ENCODE data around the gene SPATA46. TPM values are rescaled to one million over a fixed set of nuclear protein-coding genes. Genes with fewer than 3 reads are reported as not detected.

Gene SPATA46
- total and polyA plus RNA-seq, 4 donors: 0.70 to 1.8 TPM; not detected in 2

DNA sequence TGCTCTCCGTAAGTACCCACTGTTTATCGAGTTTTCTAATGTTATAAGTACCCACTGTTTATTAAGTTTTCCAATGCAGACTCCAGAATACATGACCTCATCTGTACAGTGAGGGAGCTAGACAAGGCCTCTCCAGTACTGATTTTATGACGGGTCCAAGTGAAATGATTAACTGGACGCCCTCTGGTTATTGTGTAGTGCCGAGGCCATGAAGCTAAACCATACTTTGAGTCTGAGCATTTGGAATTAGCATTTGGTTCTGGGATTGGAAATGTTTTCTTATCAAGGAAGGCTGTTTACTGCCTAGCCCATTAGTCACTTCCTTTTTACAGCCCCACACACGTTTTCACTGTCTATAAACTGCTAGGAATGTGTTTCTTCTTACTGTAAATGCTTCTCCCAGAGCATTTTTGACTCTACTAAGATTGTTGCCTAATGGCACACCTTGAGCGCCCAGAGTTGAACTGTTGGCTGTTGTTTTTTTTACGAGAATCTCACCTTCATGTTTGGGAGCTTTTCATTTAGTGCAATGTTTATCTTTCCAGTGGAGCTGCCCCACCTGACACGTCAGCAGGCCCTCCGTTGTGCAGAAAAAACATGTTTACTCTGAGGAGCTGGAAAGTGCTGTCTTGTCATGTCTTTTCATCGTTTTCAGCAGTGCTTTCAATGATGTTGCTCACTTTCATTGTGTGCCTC is 26.9 kb downstream of the SPATA46 start:
- H3K27me3 ChIP-seq (ENCODE audit: control insufficient read depth, insufficient read depth, low read length): no peaks in the 10 kb centered on the region
- peaks cover 8% of the 10 kb centered on the region for H3K4me1 ChIP-seq (ENCODE audit: control insufficient read depth, insufficient read depth, low read length)
- no peaks in the 10 kb centered on the region for H3K9me3 ChIP-seq (ENCODE audit: control insufficient read depth, insufficient read depth, low read length)
- 62% methylated on average over 7 of the region's 11 CpGs for WGBS (ENCODE audit: insufficient coverage)
- H3K4me3 ChIP-seq (ENCODE audit: low read depth, low read length): no peak overlapping the region
- DNase-seq (ENCODE audit: low read depth in 4 of 6, low spot score in 6 of 6): no peak
- no peak overlapping the region for H3K27ac ChIP-seq (ENCODE audit: low read depth, low read length)
- H3K36me3 ChIP-seq (ENCODE audit: control insufficient read depth, insufficient read depth, low read length): peaks cover 2% of the 10 kb centered on the region

DNA sequence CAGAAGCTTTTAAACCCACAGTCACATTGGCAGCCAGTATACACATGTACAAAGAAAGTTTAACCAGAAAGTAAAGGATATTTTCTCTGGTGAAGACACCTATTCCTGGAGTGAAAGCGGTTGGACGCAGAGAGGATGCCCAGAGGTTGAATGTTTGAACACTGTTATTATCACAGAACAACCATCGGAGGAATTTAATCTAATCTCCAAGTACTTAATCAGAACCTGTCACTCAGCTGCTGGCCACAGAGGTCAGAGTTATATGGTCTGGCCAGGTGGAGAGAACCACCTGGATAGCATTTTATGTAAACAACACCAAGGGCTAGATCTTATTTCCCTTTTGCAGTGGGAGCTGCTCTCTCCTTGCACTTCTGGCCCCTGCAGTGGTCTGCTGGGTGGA is 29.4 kb downstream of the SPATA46 start:
- no CpG with 5 or more reads among the region's 3 CpGs for WGBS (ENCODE audit: insufficient coverage)
- H3K9me3 ChIP-seq (ENCODE audit: control insufficient read depth, insufficient read depth, low read length): no peaks in the 10 kb centered on the region
- H3K4me3 ChIP-seq (ENCODE audit: low read depth, low read length): no peak overlapping the region
- peaks cover 4% of the 10 kb centered on the region for H3K36me3 ChIP-seq (ENCODE audit: control insufficient read depth, insufficient read depth, low read length)
- H3K27ac ChIP-seq (ENCODE audit: low read depth, low read length): no peak overlapping the region
- H3K27me3 ChIP-seq (ENCODE audit: control insufficient read depth, insufficient read depth, low read length): no peaks in the 10 kb centered on the region
- peaks cover 5% of the 10 kb centered on the region for H3K4me1 ChIP-seq (ENCODE audit: control insufficient read depth, insufficient read depth, low read length)
- DNase-seq (ENCODE audit: low read depth in 4 of 6, low spot score in 6 of 6): no peak

DNA sequence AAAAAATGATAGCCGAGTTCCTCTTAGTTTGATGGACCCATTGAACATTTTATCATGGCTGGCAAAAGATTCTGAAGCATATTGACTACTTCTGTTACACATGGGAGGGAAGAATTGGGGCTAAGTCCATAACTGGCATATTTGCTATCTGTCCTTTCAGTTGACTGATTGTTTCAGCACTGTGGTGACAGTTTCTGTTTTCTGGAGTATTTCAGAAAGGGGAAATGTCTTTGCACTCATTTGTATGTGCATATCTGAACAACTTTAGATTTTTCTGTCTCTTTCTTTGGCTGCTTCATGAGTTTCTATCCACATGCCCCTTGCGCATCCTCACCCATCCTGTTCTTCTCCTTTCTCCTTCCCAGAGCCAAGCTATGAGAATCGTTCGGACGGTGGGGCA is 33.2 kb downstream of the SPATA46 start:
- no peak overlapping the region for H3K4me3 ChIP-seq (ENCODE audit: low read depth, low read length)
- peaks cover 4% of the 10 kb centered on the region for H3K36me3 ChIP-seq (ENCODE audit: control insufficient read depth, insufficient read depth, low read length)
- no peaks in the 10 kb centered on the region for H3K9me3 ChIP-seq (ENCODE audit: control insufficient read depth, insufficient read depth, low read length)
- no peak for DNase-seq (ENCODE audit: low read depth in 4 of 6, low spot score in 6 of 6)
- no peak overlapping the region for H3K27ac ChIP-seq (ENCODE audit: low read depth, low read length)
- WGBS (ENCODE audit: insufficient coverage): 87% methylated on average over 3 of the region's 5 CpGs
- no peaks in the 10 kb centered on the region for H3K4me1 ChIP-seq (ENCODE audit: control insufficient read depth, insufficient read depth, low read length)
- no peaks in the 10 kb centered on the region for H3K27me3 ChIP-seq (ENCODE audit: control insufficient read depth, insufficient read depth, low read length)

DNA sequence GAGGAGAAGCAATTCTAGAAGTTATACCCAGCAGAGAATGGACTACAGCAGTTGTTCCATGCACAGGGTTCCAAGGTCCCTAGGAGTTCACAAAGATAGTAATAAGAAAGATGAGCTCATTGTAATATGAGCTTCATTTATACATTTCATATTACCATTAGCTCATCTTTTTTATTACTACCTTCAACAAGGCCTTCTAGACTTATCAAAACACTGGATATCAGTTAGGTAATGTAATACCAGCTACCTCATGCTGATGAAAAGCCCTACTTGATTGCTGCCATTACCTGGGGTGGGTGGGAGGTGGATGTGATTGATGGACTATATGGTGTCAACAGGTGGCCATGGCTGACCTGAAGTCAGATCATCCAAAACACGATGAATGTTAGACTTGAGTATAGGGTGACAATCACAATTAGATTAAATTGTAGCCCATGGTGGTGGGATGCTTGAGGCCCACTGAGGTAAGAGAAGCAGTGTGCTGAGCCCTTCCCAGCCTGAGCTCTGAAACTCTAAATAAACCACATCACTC is 34.1 kb downstream of the SPATA46 start:
- Histone ChIP-seq H3K4me1 (ENCODE audit: control insufficient read depth, insufficient read depth, low read length) (no peaks in the 10 kb centered on the region), H3K27me3 (ENCODE audit: control insufficient read depth, insufficient read depth, low read length) (no peaks in the 10 kb centered on the region), H3K9me3 (ENCODE audit: control insufficient read depth, insufficient read depth, low read length) (no peaks in the 10 kb centered on the region), H3K27ac (ENCODE audit: low read depth, low read length) (no peak overlapping the region), H3K4me3 (ENCODE audit: low read depth, low read length) (no peak overlapping the region), H3K36me3 (ENCODE audit: control insufficient read depth, insufficient read depth, low read length) (peaks cover 4% of the 10 kb centered on the region)
- no peak for DNase-seq (ENCODE audit: low read depth in 4 of 6, low spot score in 6 of 6)
- WGBS (ENCODE audit: insufficient coverage): 100% methylated on average over 1 of the region's 1 CpG

DNA sequence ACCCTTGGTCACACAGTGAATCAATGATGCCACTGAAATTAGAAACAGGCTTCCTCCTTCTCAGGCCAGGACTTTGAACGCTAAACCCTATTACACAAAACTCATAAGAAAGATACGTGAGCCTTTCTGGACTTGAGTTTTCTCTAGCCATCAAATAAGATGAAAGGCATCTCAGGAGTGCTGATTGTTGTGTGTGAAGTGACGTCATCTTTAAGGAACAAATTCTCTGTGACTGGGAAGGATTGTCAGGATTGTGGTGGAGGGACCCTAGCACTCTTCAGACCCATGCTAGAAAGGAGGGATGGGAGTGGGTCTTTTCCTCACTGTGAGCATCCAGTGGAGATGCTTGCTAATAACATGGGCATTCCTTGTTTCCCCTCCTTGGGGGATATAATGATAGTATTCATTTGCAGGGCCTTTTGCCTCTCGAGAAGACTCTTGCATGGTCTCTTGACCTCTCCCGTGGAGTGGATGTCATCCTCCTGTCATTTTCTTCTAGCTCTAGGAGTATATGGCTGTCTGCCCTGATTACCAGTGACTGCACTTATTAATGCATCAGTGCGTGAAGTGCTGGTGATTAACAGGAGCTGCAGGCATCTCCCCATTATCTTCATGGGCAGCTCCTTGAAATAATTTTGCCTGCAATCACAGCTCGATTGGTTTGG is 39.9 kb downstream of the SPATA46 start:
- WGBS (ENCODE audit: insufficient coverage): 52% methylated on average over 2 of the region's 7 CpGs
- Histone ChIP-seq H3K4me1 (ENCODE audit: control insufficient read depth, insufficient read depth, low read length) (peaks cover 9% of the 10 kb centered on the region), H3K36me3 (ENCODE audit: control insufficient read depth, insufficient read depth, low read length) (no peaks in the 10 kb centered on the region), H3K9me3 (ENCODE audit: control insufficient read depth, insufficient read depth, low read length) (no peaks in the 10 kb centered on the region), H3K27ac (ENCODE audit: low read depth, low read length) (no peak overlapping the region), H3K4me3 (ENCODE audit: low read depth, low read length) (no peak overlapping the region), H3K27me3 (ENCODE audit: control insufficient read depth, insufficient read depth, low read length) (no peaks in the 10 kb centered on the region)
- peak in 1 of 6 donors; percentile 42 for DNase-seq (ENCODE audit: low read depth in 4 of 6, low spot score in 6 of 6)

DNA sequence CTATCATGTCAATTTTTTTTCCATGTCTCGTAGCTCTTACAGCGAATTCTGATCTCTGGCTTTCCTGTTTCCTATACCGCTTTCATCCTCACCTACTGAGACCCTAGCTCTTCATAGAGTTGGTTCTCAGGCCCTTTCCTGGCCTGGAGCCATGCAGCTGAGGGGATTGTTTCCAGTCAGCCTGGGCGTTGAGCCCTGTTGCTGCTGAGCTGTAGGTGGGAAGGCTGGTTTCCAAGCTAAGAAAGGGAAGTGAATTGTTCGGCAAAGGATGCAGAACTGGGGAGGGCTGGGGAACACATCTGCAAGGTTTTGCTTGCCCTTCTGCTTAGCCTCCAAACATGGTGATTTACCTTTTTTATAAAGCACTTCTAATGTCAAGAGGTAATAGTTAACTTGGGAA is 41.5 kb downstream of the SPATA46 start:
- Histone ChIP-seq H3K27me3 (ENCODE audit: control insufficient read depth, insufficient read depth, low read length) (no peaks in the 10 kb centered on the region), H3K27ac (ENCODE audit: low read depth, low read length) (no peak overlapping the region), H3K36me3 (ENCODE audit: control insufficient read depth, insufficient read depth, low read length) (no peaks in the 10 kb centered on the region), H3K4me1 (ENCODE audit: control insufficient read depth, insufficient read depth, low read length) (peaks cover 9% of the 10 kb centered on the region), H3K9me3 (ENCODE audit: control insufficient read depth, insufficient read depth, low read length) (no peaks in the 10 kb centered on the region), H3K4me3 (ENCODE audit: low read depth, low read length) (no peak overlapping the region)
- WGBS (ENCODE audit: insufficient coverage): 53% methylated on average over 4 of the region's 5 CpGs
- DNase-seq (ENCODE audit: low read depth in 4 of 6, low spot score in 6 of 6): peak in 5 of 6 donors; percentile 33 to 84 (median 53)

DNA sequence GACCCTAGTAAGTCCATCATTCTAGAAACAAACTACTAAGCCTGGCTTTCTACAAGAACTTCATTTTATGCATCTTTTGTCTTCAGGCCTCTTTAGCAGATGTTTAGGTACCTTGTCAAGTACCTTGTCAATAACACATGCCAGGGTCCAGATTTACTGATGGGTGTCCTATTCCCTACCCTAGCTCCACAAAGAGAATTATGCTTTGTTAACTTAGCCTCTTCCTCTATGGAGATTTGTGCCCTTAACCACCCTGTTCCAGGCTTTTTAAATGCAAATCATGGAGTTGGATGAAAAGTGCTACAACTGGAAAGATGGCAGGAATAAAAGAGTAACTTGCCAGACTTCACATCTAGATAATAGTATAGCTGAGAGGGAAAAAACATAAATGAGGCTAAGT is 42.7 kb downstream of the SPATA46 start:
- DNase-seq (ENCODE audit: low read depth in 4 of 6, low spot score in 6 of 6): peak in 1 of 6 donors; percentile 31
- H3K27ac ChIP-seq (ENCODE audit: low read depth, low read length): no peak overlapping the region

DNA sequence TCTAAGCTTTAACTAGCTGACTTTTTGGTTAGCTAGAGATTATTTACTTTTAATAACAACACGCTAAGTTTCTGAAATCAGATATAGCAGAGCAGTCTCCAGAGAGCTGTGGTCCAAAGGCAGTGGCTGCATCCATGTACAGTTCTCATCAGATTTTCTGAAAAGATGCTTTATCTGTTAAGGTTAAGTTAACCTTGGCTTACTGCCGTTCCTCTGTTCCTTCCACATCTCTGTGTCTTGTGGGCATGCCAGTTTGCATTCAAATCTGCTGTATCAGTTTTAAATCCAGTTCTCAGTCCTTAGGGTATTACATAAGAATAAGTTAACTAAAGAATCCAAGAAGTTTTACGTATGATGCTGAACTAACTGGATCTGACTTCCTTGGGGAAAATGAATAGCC is 46.8 kb downstream of the SPATA46 start:
- Histone ChIP-seq H3K36me3 (ENCODE audit: control insufficient read depth, insufficient read depth, low read length) (no peaks in the 10 kb centered on the region), H3K4me1 (ENCODE audit: control insufficient read depth, insufficient read depth, low read length) (no peaks in the 10 kb centered on the region), H3K9me3 (ENCODE audit: control insufficient read depth, insufficient read depth, low read length) (no peaks in the 10 kb centered on the region), H3K4me3 (ENCODE audit: low read depth, low read length) (no peak overlapping the region), H3K27ac (ENCODE audit: low read depth, low read length) (no peak overlapping the region), H3K27me3 (ENCODE audit: control insufficient read depth, insufficient read depth, low read length) (no peaks in the 10 kb centered on the region)
- no CpG with 5 or more reads among the region's 3 CpGs for WGBS (ENCODE audit: insufficient coverage)
- no peak for DNase-seq (ENCODE audit: low read depth in 4 of 6, low spot score in 6 of 6)

More for the DNA sequence above, 42.7 kb downstream of the SPATA46 start:
- Histone ChIP-seq H3K4me3 (ENCODE audit: low read depth, low read length) (no peak overlapping the region), H3K36me3 (ENCODE audit: control insufficient read depth, insufficient read depth, low read length) (no peaks in the 10 kb centered on the region), H3K9me3 (ENCODE audit: control insufficient read depth, insufficient read depth, low read length) (no peaks in the 10 kb centered on the region), H3K27me3 (ENCODE audit: control insufficient read depth, insufficient read depth, low read length) (no peaks in the 10 kb centered on the region), H3K4me1 (ENCODE audit: control insufficient read depth, insufficient read depth, low read length) (peaks cover 9% of the 10 kb centered on the region)

DNA sequence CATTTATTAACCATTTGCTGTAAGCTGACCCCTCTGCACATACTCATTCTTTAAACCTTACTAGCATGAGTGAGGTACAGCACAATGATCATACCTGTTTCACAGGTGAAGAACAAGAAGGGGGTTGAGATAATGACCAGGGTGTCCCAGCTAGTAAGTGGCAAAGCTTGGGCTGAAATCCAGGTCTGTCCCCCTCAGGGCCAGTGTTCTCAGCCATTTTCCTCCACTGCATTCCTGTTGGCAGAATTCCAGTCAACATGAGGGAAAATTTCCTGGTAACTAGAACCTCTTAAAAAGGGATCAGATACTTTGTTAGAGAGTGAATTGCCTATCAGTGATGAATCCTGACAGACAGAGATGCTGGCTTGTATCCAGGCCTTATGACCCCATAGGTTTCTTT is 48.1 kb downstream of the SPATA46 start:
- no peaks in the 10 kb centered on the region for H3K9me3 ChIP-seq (ENCODE audit: control insufficient read depth, insufficient read depth, low read length)
- H3K27me3 ChIP-seq (ENCODE audit: control insufficient read depth, insufficient read depth, low read length): no peaks in the 10 kb centered on the region
- peak in 2 of 6 donors; percentile 25 to 59 for DNase-seq (ENCODE audit: low read depth in 4 of 6, low spot score in 6 of 6)
- peaks cover 3% of the 10 kb centered on the region for H3K4me1 ChIP-seq (ENCODE audit: control insufficient read depth, insufficient read depth, low read length)
- H3K36me3 ChIP-seq (ENCODE audit: control insufficient read depth, insufficient read depth, low read length): no peaks in the 10 kb centered on the region
- H3K27ac ChIP-seq (ENCODE audit: low read depth, low read length): no peak overlapping the region
- H3K4me3 ChIP-seq (ENCODE audit: low read depth, low read length): no peak overlapping the region

DNA sequence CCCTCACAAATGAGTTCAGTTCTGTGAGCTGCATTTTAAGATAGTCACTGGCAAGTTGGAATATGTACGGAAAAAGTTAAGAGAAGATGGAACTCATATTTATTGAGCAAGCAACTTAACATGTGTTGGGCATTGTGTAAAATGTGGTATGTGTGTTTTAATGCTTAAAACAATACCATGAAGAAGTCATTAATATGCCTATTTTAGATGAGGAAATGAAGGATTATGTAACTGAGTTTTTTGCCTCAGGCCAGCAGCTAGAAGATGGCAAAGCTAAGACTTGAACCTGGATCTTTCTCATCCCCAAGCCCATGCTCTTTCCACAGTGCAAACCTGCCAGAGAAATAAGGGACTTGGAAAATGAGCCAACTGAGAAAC is 48.9 kb downstream of the SPATA46 start:
- H3K4me1 ChIP-seq (ENCODE audit: control insufficient read depth, insufficient read depth, low read length): peaks cover 3% of the 10 kb centered on the region
- H3K36me3 ChIP-seq (ENCODE audit: control insufficient read depth, insufficient read depth, low read length): no peaks in the 10 kb centered on the region
- no peaks in the 10 kb centered on the region for H3K9me3 ChIP-seq (ENCODE audit: control insufficient read depth, insufficient read depth, low read length)
- WGBS (ENCODE audit: insufficient coverage): 71% methylated on average over 1 of the region's 1 CpG
- H3K4me3 ChIP-seq (ENCODE audit: low read depth, low read length): no peak overlapping the region
- DNase-seq (ENCODE audit: low read depth in 4 of 6, low spot score in 6 of 6): no peak
- H3K27me3 ChIP-seq (ENCODE audit: control insufficient read depth, insufficient read depth, low read length): no peaks in the 10 kb centered on the region
- no peak overlapping the region for H3K27ac ChIP-seq (ENCODE audit: low read depth, low read length)

Measured in spinal cord (tissue), 10 donors.